ENCODE data around the gene PDLIM3.
"Not testable (repeated sequence)": the region's sequence is repeated elsewhere in the genome, so short reads cannot be mapped to it uniquely, and the experiment has no call there.

Gene PDLIM3, protein sequence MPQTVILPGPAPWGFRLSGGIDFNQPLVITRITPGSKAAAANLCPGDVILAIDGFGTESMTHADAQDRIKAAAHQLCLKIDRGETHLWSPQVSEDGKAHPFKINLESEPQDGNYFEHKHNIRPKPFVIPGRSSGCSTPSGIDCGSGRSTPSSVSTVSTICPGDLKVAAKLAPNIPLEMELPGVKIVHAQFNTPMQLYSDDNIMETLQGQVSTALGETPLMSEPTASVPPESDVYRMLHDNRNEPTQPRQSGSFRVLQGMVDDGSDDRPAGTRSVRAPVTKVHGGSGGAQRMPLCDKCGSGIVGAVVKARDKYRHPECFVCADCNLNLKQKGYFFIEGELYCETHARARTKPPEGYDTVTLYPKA

DNA sequence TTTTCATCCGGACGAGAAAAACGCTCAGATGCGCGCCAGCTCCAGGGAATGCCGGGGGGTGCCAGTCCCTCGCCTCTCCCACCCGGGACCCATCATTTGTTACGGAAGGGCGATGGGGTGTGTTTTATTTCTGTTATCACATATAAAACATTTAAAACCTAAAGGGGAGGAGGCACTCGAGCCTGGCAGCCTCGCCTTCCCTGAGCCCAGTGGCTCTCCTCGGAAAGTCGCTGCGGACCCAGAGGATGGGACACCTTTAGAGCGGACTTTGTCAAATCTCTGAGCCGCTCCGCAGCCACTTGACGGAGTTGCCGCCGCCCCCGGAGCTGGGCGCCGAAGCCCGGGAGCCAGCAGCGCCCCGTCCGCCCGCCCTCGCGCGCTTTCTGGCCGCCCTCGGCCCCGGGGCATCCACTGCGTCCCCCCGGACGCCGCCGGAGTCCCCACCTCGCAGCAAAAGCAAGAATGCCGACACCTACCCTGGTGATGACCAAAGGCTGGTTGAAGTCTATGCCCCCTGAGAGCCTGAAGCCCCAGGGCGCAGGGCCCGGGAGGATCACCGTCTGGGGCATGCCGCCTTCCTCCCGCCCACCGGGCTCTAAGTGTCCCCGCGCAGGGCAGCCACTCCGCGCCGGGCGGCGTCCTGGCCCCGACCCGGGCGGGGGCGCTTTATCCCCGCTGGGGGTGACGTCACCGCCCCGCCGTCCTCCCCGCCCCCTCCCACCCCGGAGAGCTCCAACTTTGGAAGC is at the start of gene PDLIM3:
Gene PDLIM3, minus strand, starts transcription at position 642 of the 746 bp plus-strand sequence. Its CDS starts 73 bp downstream, at position 569.
- DNase-seq, result no peak

DNA sequence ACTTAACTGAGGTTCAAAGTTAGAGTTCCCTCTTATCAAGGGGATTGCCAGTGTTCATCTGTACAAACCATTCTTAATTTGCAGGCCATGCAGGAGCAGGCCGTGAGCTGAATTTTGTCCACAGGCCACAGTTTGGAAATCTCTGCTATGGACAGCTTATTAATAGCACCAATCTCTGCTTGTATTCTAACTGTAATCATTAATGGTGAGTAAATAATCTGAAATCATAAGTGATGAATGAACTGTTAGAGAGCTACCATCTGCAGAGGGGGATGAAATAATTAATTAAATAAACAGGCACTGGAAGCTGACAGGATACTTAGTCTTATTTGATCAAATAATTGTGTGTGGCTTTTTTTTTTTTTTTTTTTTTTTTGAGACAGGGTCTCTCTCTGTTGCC is 48.5 kb upstream of the PDLIM3 start:
- no peak for DNase-seq

DNA sequence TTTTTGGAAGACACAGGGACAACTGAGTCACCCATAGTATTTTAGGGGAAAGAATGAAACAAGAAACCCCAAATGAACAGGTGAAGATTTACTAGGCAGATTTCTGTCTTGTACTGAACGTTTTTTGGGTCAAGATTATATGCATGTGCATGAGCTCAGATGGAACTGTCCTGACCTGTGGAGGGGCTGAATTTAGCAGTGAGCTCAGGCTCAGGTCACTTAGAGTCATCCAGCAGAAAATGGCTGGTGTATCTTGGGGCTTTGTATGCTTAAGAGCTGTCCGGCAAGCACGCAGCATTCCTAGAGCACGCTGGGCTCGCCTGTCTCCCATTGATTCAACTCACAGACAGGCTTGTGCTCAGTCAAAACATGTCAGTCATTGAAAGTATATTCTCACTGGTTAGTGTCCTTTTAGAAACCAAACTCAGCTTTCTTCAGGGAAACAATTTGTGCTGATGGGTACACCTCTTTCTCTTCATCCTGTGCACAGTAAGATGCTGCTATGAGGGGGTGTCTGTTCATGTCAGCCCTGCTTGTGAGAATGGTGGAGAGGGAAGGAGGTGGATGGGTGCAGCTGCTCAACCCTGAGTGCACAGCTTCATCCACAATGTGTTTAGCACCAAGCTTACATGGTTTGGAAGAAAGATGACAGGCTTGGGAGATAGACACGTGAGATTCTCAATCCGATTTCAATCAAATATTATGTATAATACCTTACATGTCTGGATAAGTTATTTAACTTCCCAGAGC is 47.5 kb upstream of the PDLIM3 start:
- no peak for DNase-seq

DNA sequence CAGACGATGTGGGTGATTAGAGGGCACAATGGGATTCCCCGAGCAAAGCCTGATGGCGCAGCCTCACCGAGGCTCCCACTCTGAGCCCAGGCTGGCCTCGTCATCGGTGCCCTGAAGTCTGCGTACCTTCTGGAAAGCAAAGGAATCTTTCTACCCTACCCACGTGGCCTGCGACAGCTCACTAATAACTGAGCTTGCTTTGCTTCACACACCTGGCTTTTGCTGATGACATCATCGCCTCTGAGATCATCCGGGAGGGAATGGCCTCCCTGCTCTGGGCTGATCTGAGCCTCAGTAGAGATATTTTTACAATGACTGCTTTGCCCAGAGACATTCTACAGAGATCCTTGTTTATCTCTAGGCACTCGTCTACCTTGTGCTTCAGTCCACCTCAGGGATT is 45.4 kb upstream of the PDLIM3 start:
- no peak for DNase-seq

DNA sequence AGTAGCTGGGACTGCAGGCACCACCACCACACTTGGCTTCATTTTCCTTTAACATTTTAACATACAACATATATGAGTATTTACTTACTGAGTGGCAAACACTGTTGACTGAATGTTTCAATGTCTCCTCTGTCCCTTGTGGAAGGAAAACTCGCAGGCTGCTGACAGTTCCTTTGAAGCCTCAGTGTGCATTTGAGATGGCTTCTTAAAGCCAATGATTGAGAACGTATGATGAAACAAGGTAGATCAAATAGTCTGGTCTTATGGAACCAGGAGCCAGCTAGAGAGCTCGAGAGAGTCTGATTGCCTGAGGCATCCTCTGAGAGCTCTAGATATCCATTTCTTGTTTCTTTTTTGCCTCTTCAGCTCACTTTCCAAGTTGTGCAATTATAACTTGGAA is 43.0 kb upstream of the PDLIM3 start:
- no peak for DNase-seq

DNA sequence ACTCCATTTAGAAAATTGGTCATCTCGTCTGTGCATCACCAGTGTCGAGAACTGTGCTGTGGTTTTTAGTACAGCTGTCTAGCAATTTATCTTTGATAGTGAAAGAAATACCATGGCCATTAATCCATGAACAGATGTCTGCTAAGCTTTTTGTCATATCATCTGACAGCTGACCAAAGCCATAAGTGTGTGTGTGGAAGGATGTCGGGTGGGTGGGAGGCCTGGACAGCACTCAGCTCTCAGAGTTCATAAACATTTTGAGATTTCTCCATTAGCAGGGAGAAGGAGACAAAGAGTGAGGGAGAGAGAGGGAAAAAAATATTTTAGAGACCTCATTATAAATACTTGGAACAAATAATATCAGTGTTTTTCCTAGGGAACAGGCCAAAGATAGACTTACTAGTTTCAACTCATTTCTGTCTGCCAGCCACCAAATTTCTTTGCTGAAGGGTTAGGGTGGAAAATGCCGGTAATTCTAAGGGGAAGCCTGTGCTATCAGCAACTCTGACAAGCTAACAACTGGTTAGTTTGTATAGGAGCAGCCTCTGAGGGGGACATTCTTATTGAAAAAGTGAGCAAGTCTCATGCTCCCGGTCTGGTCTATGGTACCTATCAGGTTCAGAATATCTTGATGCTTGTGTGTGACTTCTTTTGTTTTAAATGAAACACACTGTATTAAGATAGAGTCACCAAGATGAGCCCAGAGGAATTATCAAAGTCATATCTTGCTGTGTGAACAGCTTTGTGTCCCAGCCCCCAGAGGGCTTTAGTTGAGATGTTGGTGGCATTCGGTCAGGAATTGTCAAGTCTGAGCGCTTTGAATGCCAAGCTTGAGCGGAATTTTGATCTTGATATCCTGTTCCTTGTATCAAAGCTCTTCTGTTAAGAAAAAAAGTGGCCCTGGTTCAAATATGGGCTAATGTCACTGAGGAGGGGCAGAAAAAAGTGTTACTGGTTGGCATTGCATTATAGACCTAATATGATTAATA is 41.9 kb upstream of the PDLIM3 start:
- DNase-seq, result no peak

DNA sequence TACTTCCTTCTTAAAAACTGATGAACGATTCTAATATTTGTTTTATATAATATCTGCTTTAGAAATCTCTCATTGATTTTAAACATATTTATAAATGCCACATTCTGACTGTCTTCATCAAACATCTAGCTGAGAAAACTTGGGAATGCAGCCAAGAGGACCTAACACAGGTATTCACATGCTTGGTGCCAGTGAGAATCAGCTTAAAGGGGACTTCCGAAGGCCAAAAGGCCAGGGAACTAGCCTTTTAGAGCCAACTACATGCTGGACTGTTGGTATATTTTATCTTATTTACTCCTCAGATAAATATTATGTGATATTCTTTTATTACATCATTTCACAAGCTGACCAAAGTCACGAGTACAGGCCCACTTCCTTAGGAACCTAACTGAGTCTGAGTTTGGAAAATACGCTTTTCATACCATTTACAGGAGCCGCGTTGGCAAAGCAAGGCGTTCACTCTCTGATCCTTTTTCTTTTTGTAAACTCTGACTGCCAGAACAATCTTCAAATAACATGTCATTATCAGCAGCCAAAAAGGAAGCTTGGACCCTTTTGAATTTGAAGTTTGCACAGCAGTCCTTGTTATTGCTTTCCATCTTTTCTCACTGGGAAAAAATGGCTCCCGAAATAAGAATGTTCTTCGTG is 41.1 kb upstream of the PDLIM3 start:
- no peak for DNase-seq

DNA sequence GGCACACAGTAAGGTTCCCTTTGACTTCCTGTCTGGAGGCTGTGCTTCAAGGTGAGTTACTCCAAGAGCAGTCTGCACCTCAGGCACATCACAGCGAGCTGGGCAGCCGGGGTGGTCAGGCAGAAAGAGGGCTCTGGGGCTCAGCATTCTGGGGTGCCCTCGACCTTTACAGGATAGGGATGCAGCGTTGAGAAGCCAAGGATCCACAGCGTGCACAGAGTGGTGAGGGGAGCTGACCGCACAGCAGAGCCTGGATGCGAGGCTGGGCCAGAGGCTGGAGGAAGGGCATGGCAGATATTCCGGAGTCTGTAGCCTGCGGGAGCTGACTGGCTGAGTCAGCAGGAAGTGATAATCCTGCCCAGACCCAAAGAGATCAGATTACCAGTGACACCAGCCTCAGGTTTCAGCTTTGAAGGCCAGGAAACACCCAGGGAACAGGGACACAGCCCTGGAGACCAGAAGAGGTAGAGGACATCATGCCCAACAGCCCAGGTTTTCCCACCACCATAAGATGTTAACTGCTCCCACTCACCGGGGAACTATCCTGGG is 38.4 kb upstream of the PDLIM3 start:
- no peak for DNase-seq

DNA sequence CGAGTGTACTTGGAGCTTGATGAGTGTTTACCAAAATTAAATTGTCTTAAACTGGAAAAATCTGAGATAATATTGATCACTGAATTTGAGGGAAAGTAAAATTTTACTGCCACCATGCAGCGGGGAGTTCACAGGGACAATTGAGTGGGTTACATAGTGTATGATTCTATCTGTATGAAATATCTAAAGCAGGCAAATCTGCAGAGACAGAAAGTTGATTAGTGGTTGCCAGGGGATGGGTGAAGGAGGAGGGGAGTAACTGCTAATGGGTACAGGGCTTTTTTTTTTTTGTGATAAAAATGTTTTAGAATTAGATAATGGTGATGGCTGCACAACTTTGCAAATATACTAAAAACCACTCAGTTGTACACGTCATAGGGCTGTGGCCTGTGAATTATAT is 35.4 kb upstream of the PDLIM3 start:
- no peak for DNase-seq

DNA sequence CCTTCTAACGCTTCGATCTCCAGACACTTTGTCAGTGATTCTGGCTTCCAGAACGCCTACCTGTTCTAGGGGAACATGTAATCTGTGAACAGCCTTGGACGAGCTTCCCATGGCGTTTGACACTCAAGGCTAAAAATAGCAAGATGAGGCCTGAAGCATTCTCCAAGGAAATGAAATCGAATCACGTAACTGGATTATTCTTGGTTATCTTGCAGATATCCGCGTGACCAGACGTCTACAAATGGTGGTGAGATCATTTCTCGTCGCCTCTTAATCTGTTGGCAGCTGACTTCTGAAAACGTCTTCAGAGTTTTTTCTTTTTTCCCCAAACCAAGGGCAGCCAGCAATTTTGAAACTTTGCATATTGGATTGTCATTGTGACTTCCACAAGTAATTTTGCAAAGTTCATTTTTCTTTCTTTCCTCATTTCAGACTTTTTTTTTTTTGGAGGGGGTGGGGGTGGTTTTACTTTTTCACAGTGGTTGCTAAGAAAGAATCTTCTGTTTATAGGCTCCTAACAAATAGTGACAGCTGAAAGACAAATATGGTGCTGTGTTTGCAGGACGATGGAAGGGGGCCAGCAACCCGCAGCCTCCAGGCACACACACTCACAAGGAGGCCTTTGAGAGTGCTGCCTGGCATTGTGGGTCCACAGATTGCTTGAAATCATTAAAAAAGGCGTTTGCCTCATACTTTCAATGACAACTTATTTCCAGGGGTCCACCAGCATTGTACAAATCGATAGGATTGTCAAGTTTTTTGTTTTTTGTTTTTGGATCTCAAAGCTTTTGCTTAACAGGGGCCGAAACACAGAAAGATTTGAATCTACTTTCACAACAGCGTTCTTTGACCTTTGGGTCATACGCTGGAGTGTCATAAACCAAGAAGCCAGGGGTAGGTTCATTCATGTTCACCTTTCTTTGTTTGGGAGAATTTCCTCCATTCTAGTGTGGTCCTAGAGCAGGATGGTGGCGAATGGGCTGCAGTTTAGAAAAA is 32.4 kb upstream of the PDLIM3 start:
- DNase-seq, result no peak

DNA sequence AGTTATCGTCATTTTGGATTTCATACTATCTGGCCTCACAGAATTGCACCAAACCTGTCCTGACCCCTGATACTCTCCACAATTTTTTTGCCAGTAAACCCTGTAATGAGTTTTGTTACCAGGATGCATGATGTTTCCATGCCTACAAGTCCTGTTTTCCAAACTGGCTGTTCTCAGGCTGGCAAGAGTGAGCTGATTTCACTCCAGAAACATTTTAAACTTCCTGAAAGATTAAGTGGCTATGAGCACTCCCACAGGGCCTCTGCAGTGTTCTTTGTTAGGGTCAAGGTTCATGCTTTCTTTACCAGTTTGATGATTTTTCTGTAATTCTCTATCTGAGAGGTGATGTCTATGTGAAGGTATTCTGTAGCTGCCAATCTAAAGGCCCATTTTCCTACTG is 31.7 kb upstream of the PDLIM3 start:
- DNase-seq, result no peak

DNA sequence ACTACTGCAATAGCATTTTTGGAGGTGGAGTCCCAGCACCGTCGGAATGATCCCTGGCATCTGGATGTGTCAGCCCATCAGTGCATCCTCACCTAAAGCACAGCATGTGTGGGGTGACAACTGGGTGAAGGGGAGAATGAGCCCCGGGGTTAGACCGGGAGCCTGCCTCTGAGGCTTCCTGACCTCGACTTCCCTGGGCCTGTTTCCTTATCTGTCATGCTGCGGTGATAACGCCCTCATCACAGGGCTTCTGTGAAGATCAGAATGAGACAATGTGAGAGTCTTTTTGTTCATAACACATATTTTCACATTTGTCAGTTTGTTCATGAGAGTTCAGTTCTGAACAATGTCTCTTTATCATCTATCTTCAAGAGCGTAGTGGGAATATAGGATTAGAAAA is 31.1 kb upstream of the PDLIM3 start:
- DNase-seq, result no peak

DNA sequence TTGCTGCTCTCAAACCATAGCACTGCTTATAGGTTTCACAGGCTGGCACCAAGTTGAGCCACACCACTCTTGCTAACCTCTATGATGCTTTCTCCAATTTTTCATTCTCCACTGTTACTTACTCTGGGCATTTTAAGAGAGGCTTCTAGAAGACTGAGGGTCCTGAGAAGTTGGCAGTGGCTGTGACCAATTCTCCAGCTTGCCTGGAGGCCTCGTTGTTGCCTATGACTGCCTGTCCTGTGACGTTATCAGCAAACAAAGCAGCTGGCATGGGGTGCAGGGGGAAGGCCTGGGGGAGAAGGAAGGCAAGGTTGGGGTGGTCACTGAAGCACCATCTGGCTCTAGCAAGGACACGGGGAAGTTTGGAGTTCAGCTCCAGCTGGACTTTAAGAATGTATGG is 30.4 kb upstream of the PDLIM3 start:
- DNase-seq, result no peak

DNA sequence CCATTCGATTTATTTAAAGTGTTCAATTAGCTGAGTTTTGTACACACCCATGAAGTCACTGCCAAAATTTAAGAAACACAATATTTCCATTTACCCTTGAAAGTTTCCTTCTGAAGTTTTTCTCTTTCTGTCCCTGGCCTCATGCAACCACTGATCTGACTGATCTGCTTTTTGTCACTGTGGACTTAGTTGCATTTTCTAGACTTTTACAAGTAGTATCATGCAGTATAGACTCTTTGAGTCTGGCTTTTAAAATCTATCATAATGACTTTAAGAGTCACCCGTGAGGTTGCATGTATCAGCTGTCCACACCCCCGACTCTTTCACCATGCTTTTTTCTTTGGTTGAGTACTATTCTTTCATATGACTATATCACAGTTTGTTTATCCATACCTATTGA is 29.0 kb upstream of the PDLIM3 start:
- DNase-seq, result no peak

DNA sequence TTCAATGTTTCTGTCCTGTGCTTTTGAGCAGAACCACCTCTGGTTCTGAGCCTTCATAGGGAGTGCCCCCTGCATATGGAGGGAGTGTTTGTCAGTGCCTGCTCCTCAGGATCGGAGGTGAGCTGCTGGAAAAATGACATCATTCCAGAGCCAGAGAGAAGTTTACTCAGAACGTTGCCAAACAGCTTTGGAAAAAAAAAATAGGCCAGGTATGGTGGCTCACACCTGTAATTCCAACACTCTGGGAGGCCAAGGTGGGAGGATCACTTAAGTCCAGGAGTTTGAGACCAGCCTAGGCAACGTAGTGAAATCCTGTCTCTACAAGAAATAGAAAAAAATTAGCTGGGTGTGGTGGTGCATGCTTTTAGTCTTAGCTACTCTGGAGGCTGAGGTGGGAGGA is 27.2 kb upstream of the PDLIM3 start:
- DNase-seq, result no peak

DNA sequence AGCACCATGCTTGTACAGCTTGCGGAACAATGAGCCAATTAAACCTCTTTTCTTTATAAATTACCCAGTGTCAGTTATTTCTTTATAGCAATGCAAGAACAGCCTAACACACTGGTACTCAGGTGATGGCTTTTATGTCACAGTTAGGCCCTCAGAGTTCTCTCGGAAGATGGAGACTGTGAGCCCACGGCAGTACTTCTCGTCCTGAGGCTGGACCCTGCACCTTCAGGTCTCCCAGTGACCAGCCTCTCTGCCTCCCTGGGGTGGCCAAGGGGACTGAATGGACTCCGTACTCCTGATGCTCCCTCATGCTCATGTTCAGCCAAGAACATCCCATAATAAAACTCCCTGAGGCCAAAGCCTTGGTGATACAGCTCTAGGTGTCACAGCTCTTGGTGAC is 25.0 kb upstream of the PDLIM3 start:
- DNase-seq, result no peak

DNA sequence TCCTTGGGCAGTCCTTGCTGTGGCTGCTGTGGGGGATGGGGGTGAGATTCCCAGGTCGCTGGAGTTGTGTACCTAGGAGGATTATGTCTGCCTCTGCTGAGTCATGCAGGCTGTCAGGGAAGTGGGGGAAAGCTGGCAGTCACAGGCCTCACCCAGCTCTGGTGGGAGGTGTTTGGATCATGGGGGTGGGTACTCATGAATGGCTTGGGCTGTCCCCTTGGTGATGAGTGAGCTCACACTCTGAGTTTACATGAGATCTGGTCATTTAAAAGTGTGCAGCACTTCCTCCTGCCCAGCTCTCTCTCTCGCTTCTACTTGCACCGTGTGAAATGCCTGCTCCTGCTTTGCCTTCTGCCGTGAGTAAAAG is 24.6 kb upstream of the PDLIM3 start:
- DNase-seq, result no peak

DNA sequence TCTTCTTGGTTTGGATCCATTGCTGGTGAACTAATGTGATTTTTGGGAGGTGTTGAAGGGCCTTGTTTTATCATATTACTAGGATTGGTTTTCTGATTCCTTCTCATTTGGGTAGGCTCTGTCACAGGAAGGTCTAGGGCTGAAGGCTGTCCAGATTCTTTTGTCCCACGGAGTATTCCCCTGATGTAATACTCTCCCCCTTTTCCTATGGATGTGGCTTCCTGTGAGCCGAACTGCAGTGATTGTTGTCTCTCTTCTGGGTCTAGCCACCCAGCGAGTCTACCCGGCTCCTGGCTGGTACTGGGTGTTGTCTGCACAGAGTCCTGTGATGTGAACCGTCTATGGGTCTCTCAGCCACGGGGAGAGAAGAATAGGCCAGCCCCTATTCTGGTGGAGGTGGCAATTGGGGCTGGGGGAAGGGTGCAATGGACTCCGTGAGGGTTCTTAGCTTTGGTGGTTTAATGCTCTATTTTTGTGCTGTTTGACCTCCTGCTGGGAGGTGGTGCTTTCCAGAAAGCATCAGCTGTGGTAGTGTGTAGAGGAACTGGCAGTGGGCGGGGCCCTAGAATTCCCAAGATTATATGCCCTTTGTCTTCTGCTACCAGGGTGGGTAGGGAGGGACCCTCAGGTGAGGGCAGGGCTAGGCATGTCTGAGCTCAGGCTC is 24.1 kb upstream of the PDLIM3 start:
- not testable (repeated sequence) for DNase-seq

DNA sequence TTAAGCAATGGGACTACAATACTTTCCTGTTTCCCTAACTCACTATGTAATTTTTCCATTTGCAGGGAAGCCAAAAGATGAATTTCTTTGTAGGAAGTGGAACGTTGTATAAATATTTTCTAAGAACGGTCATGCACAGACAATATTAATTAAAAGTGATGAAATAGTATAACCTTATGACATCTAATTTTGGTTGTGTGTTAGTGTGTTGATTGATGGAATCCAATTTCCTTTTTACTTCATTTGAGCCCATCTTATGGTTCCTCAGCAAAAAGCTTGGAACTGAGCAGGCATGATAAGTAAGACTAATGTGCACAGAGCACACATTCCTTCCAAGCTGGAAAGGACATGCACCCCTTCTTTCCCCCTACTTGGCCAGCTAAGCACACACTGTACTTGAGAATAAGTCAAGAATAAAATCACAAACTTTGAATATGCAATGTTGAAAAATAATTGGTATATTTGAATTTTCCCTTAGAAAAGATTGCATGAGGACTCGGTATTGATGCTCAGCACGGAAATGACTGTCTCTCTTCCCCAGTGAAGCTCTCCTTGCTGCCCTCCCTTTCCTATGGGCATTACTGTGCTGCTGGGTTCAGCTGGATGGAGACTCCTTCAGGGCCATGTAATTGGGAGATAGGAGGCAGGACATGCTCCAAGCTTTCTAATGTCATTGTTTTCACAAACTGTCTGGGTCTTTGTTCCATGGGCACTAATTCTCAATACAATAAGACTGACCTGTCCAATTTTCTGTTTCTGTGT is 19.2 kb upstream of the PDLIM3 start:
- DNase-seq, result no peak

Data from stimulated activated naive CD4-positive, alpha-beta T cell treated with Interleukin-2 at 50 U/mL for 16 hours (primary cell).